OCI-LY7 (cell line): ENCODE results near the gene MUL1. TPM values are rescaled to one million over a fixed set of nuclear protein-coding genes. Genes with fewer than 3 reads are reported as not detected.

ENCODE experiments used
- BruUV-seq: library from RNA; stranded (reverse); fragments of 400-500 nt; replicated peaks from 2 replicates; lab custom pipeline; 2021; lab: Mats Ljungman, UMichigan
- CTCF ChIA-PET: fragments of 300-600 bp; sonication (Branson Sonifier 250); formaldehyde crosslinking; loops from one replicate; lab custom pipeline; 2022; ENCODE audit warnings: antibody characterized with exemption; ENCODE audit not compliant: unreplicated experiment; lab: Charles Lee
- POLR2A ChIA-PET: fragments of 300-600 bp; sonication (Branson Sonifier 250); formaldehyde crosslinking; loops from one replicate; lab custom pipeline; 2022; ENCODE audit warnings: antibody characterized with exemption; lab: Charles Lee
- DNase-seq: peaks from one replicate; pipeline ENCODE4 v3.0.0-alpha.2; 2015; ENCODE audit warnings: low spot score
- H2AFZ ChIP-seq: fragments of 200-600 bp; sonication (generic), shearing (Covaris generic); 2 replicates; pipeline ENCODE4 v1.6.1; 2014; ENCODE audit warnings: mild to moderate bottlenecking, antibody characterized with exemption, low read length, moderate library complexity
- H3K27ac ChIP-seq: fragments of 200-600 bp; sonication (generic); 2 replicates; pipeline ENCODE4 v1.5.1; 2014; ENCODE audit warnings: mixed run types, low read depth, mild to moderate bottlenecking, moderate library complexity, low read length, inconsistent platforms; ENCODE audit not compliant: poor library complexity, severe bottlenecking
- H3K36me3 ChIP-seq: fragments of 200-600 bp; sonication (generic); 2 replicates; pipeline ENCODE4 v1.6.1; 2014; ENCODE audit warnings: mild to moderate bottlenecking, antibody characterized with exemption, low read length, moderate library complexity, mixed read lengths; ENCODE audit not compliant: insufficient read depth
- H3K4me1 ChIP-seq: fragments of 200-600 bp; sonication (generic); 2 replicates; pipeline ENCODE4 v1.5.1; 2014; ENCODE audit warnings: mild to moderate bottlenecking, low read length; ENCODE audit not compliant: insufficient read depth, poor library complexity, severe bottlenecking
- H3K4me2 ChIP-seq: fragments of 200-600 bp; sonication (generic); 2 replicates; pipeline ENCODE4 v1.6.1; 2014; ENCODE audit warnings: mild to moderate bottlenecking, low read length
- H3K4me3 ChIP-seq: fragments of 200-600 bp; sonication (generic); 2 replicates; pipeline ENCODE4 v1.5.1; 2014; ENCODE audit warnings: mild to moderate bottlenecking, low read depth, low read length; ENCODE audit not compliant: poor library complexity, severe bottlenecking
- H3K79me2 ChIP-seq: fragments of 200-600 bp; sonication (generic); 2 replicates; pipeline ENCODE4 v1.6.1; 2016; ENCODE audit warnings: low read depth, mild to moderate bottlenecking, low read length, moderate library complexity, mixed read lengths; ENCODE audit not compliant: insufficient read depth
- H3K9me2 ChIP-seq: fragments of 200-600 bp; sonication (generic); 2 replicates; pipeline ENCODE4 v1.6.1; 2016; ENCODE audit warnings: mild to moderate bottlenecking, low read length, mixed read lengths; ENCODE audit not compliant: insufficient read depth
- H3K9me3 ChIP-seq: fragments of 200-600 bp; sonication (generic); 2 replicates; pipeline ENCODE4 v1.6.1; 2014; ENCODE audit warnings: mild to moderate bottlenecking, mixed run types, low read length, mixed read lengths
- H4K20me1 ChIP-seq: fragments of 200-600 bp; sonication (generic); 2 replicates; pipeline ENCODE4 v1.6.1; 2014; ENCODE audit warnings: mild to moderate bottlenecking, antibody characterized with exemption, low read length, moderate library complexity, mixed read lengths; ENCODE audit not compliant: insufficient read depth
- EZH2phosphoT487 ChIP-seq: fragments of 200-600 bp; sonication (generic); IDR thresholded peaks from 2 replicates; pipeline ENCODE4 v1.6.1; 2018; ENCODE audit warnings: low read depth, borderline replicate concordance, mild to moderate bottlenecking, mixed run types, antibody characterized with exemption, low read length, moderate library complexity, mixed read lengths
- intact Hi-C: fragments of 100-400 bp; cut with micrococcal nuclease; formaldehyde crosslinking; loops from one replicate; pipeline ENCODE4 v1.10.0; 2022; ENCODE audit not compliant: unreplicated experiment
- total RNA-seq, 2 experiments: library from RNA; depleted of rRNA in 1 of 2; stranded (reverse); fragments of >200 nt in 1 of 2; shearing (Covaris generic) in 1 of 2; gene quantifications; 2 replicates each; pipeline ENCODE4 v1.2.3, GENCODE V29; 2014 to 2022
- TF ChIP-seq, protein P1 (sequence below): fragments of 200-600 bp; sonication (generic); conservative IDR thresholded peaks from 2 replicates; pipeline ENCODE4 v1.5.1; 2014; ENCODE audit warnings: mild to moderate bottlenecking, antibody characterized with exemption, low read length, moderate library complexity, mixed read lengths

The MUL1 gene
- total RNA-seq, 2 experiments from 2014 or later = 16.3 to 25.2 TPM

DNA sequence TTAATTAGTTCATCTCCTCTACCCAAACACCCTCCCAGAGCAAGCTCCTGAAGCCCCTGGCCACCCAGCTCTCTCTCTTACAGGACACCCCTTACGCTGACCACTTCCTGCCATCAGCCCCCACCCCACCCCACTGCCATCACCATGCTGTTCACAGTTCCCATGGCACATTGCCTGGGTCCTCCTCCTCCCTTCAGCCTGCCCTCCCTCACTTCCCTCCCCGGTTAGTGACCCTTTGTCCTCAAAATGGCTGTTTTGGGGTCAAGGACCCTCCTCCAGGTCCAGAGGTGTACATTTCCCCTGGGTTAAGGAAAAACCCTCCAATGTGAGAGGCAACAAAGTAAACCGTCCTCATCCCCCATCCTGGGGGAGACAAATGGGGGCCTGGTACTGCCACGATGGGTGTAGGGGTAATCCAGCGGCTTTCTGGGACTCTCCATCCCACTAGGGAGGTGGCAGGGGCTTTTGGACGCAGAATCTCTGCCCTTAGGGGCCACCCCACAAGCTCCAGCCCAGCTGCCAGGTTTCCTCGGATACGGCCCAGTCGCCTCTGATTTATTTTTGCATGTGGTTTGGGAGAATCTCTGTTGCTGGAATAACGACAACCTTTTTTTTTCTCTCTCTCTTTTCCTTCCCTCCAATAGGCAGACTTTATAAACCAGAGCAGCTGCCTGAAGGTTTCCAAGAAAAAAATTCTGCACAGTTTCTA lies 30.4 kb downstream of the MUL1 start:
- Histone ChIP-seq H4K20me1 (no peaks in the 10 kb centered on the region), H3K79me2 (no peaks in the 10 kb centered on the region), H2AFZ (no peak overlapping the region), H3K27ac (no peak overlapping the region), H3K4me1 (peaks cover 9% of the 10 kb centered on the region), H3K36me3 (no peaks in the 10 kb centered on the region), H3K4me3 (no peak overlapping the region), H3K9me2 (no peaks in the 10 kb centered on the region), H3K9me3 (no peaks in the 10 kb centered on the region), H3K4me2 (no peak overlapping the region)
- intact Hi-C loops = no loop called here
- no TSS peak for BruUV-seq
- ChIA-PET CTCF (no interaction called here), POLR2A (no interaction called here)
- DNase-seq = no peak
- TF ChIP-seq, protein P1, sequence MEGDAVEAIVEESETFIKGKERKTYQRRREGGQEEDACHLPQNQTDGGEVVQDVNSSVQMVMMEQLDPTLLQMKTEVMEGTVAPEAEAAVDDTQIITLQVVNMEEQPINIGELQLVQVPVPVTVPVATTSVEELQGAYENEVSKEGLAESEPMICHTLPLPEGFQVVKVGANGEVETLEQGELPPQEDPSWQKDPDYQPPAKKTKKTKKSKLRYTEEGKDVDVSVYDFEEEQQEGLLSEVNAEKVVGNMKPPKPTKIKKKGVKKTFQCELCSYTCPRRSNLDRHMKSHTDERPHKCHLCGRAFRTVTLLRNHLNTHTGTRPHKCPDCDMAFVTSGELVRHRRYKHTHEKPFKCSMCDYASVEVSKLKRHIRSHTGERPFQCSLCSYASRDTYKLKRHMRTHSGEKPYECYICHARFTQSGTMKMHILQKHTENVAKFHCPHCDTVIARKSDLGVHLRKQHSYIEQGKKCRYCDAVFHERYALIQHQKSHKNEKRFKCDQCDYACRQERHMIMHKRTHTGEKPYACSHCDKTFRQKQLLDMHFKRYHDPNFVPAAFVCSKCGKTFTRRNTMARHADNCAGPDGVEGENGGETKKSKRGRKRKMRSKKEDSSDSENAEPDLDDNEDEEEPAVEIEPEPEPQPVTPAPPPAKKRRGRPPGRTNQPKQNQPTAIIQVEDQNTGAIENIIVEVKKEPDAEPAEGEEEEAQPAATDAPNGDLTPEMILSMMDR = no peak
- no peak for TF ChIP-seq EZH2phosphoT487

DNA sequence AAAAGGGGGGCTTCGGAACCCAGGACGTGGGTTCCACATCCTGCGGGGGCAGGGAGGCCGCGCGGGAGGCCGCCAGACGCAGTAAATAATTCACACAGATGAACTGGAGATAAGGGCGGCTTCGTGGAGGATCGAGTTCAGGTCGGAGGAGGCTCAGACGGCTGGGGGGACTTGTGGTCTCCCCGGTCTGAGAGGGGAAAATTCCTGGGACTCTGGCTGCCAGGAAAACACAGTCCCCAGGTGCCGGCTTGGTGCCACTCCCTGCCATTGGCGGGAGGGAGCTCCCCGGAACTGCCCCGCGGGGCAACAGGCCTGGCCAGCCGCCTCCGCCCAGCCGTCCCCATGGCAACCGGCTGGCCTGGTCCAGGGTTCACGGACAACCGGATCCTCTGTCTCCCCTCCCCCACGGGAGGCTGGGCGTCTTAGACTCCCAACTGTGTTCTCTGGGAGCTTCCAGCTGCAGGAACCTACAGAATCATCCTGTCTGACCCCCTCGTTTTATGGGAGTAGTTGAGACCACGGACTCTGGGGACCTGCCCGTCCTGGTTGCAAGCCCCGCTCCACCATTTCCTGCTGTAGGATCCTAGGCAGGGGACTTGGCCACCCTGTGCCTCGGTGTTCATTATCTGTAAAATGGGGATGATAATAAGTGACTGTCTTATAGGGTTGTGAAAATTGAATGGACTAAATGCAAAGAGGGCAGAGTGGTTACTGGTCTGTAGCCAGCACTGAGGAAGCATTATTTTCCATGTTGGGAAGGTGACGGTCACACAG lies 31.5 kb downstream of the MUL1 start:
- intact Hi-C loops = no loop called here

More for the DNA sequence above, 31.5 kb downstream of the MUL1 start:
- Histone ChIP-seq H3K4me1 (no peaks in the 10 kb centered on the region), H3K79me2 (no peaks in the 10 kb centered on the region), H3K4me2 (no peak overlapping the region), H3K9me2 (no peaks in the 10 kb centered on the region), H3K9me3 (no peaks in the 10 kb centered on the region), H2AFZ (no peak overlapping the region), H3K36me3 (no peaks in the 10 kb centered on the region), H4K20me1 (no peaks in the 10 kb centered on the region), H3K4me3 (no peak overlapping the region), H3K27ac (no peak overlapping the region)
- TF ChIP-seq, protein P1 = no peak
- no peak for TF ChIP-seq EZH2phosphoT487
- ChIA-PET POLR2A (no interaction called here), CTCF (no interaction called here)
- DNase-seq = no peak
- no TSS peak for BruUV-seq
